ENCODE measurements around the gene CCDC12. TPM values are rescaled to one million over a fixed set of nuclear protein-coding genes. Genes with fewer than 3 reads are reported as not detected.
A peak's percentile ranks its signal among the peaks of the same experiment; 100 is the strongest.

Gene CCDC12
- total RNA-seq, 4 donors from 2014 or later: 14.3 to 52.2 (median 42.0) TPM

- H3K4me1 ChIP-seq: peaks cover 6 to 88% (median 51%) of the 10 kb centered on the region in 3 donors
- H3K27ac ChIP-seq: peak overlapping the region in 1 of 4 donors; percentile 18
These were observed 1.9 kb downstream of the CCDC12 start for GRCh38 chr3:46974421-46975171.

GRCh38 chr3:46972396-46972795, 4.1 kb downstream of the CCDC12 start:
- Histone ChIP-seq H3K4me3 (no peak overlapping the region), H3K36me3 (no peaks in the 10 kb centered on the region), H3K9me3 (no peaks in the 10 kb centered on the region), H3K4me1 (peaks cover 10 to 91% (median 58%) of the 10 kb centered on the region in 3 donors), H3K27me3 (no peaks in the 10 kb centered on the region), H3K27ac (no peak overlapping the region)
- ATAC-seq: no peak
- TF ChIP-seq POLR2A (IDR thresholded peaks at IDR 0.05) (no peak), CTCF (IDR thresholded peaks at IDR 0.05) (no peak), EP300 (IDR thresholded peaks at IDR 0.05) (no peak), POLR2AphosphoS5 (IDR thresholded peaks at IDR 0.05) (no peak)
- 79 to 83% methylated on average over 2 of the region's 2 CpGs for WGBS, 2 donors (ENCODE audit: low coverage in 1 of 2)

More at GRCh38 chr3:46974421-46975171, 1.9 kb downstream of the CCDC12 start:
- 70 to 77% methylated on average over 8 of the region's 9 CpGs for WGBS, 2 donors (ENCODE audit: low coverage in 1 of 2)
- no peak for ATAC-seq
- no peaks in the 10 kb centered on the region for H3K27me3 ChIP-seq
- H3K9me3 ChIP-seq: no peaks in the 10 kb centered on the region
- H3K36me3 ChIP-seq: no peaks in the 10 kb centered on the region
- TF ChIP-seq POLR2A (IDR thresholded peaks at IDR 0.05): no peak
- TF ChIP-seq POLR2AphosphoS5 (IDR thresholded peaks at IDR 0.05): no peak
- no peak for TF ChIP-seq EP300 (IDR thresholded peaks at IDR 0.05)
- no peak for TF ChIP-seq CTCF (IDR thresholded peaks at IDR 0.05)
- H3K4me3 ChIP-seq: peak overlapping the region in 1 of 2 donors; percentile 80

- H3K4me1 ChIP-seq: peaks cover 10 to 92% (median 60%) of the 10 kb centered on the region in 3 donors
- TF ChIP-seq POLR2A (IDR thresholded peaks at IDR 0.05) (no peak), POLR2AphosphoS5 (IDR thresholded peaks at IDR 0.05) (no peak), CTCF (IDR thresholded peaks at IDR 0.05) (no peak), EP300 (IDR thresholded peaks at IDR 0.05) (no peak)
- WGBS, 2 donors (ENCODE audit: low coverage in 1 of 2): 71 to 83% methylated on average over 1 of the region's 1 CpG
- no peak overlapping the region for H3K4me3 ChIP-seq
- no peaks in the 10 kb centered on the region for H3K9me3 ChIP-seq
- no peaks in the 10 kb centered on the region for H3K36me3 ChIP-seq
- H3K27me3 ChIP-seq: no peaks in the 10 kb centered on the region
- ATAC-seq: no peak
- H3K27ac ChIP-seq: peak overlapping the region in 2 of 4 donors; percentile 62 to 71
These were observed 4.8 kb downstream of the CCDC12 start for GRCh38 chr3:46971742-46972141.

GRCh38 chr3:46971151-46971550, 5.4 kb downstream of the CCDC12 start:
- Histone ChIP-seq H3K27ac (peak overlapping the region; percentile 26 to 71 (median 54)), H3K4me3 (no peak overlapping the region), H3K27me3 (no peaks in the 10 kb centered on the region), H3K4me1 (peaks cover 10 to 98% (median 65%) of the 10 kb centered on the region in 3 donors), H3K9me3 (no peaks in the 10 kb centered on the region), H3K36me3 (no peaks in the 10 kb centered on the region)
- 50 to 60% methylated on average over 1 to 6 of the region's 6 CpGs for WGBS, 2 donors (ENCODE audit: low coverage in 1 of 2)
- ATAC-seq: no peak
- no peak for TF ChIP-seq CTCF (IDR thresholded peaks at IDR 0.05)

All from gastroesophageal sphincter (tissue), 4 donors.